Natural killer cell (primary cell): ENCODE data around the gene KIAA0232. TPM values are rescaled to one million over a fixed set of nuclear protein-coding genes. Genes with fewer than 3 reads are reported as not detected.
A peak's percentile ranks its signal among the peaks of the same experiment; 100 is the strongest.

Experiments used
- ATAC-seq, 3 donors: fragments of 150-1000 bp in 2 of 3; fragments of 200-7000 bp in 1 of 3; cut with Tn5 transposase; 1 replicate in 1 of 3; 2 replicates in 2 of 3; pipeline ENCODE4 v1.10.0; 2021; ENCODE audit warnings: mild to moderate bottlenecking in 2 of 3, moderate library complexity in 2 of 3
- DNase-seq, 2 donors: peaks; one replicate each; pipeline versions ENCODE4 v3.0.0 to v3.0.0-alpha.2; 2013 to 2021; ENCODE audit warnings: mixed read lengths in 1 of 2
- H3K27ac ChIP-seq: one replicate; pipeline ENCODE4 v1.5.1; 2013; ENCODE audit warnings: mild to moderate bottlenecking, low read length
- H3K27me3 ChIP-seq: one replicate; pipeline ENCODE4 v1.6.1; 2013; ENCODE audit warnings: low read length; ENCODE audit not compliant: control insufficient read depth, insufficient read depth
- H3K36me3 ChIP-seq: one replicate; pipeline ENCODE4 v1.6.1; 2013; ENCODE audit warnings: low read length; ENCODE audit not compliant: control insufficient read depth, insufficient read depth
- H3K4me1 ChIP-seq: one replicate; pipeline ENCODE4 v1.6.1; 2013; ENCODE audit warnings: low read length; ENCODE audit not compliant: control insufficient read depth, insufficient read depth
- H3K4me3 ChIP-seq: one replicate; pipeline ENCODE4 v1.5.1; 2013; ENCODE audit warnings: low read length
- H3K9me3 ChIP-seq: one replicate; pipeline ENCODE4 v1.6.1; 2013; ENCODE audit warnings: low read length; ENCODE audit not compliant: control insufficient read depth, insufficient read depth
- H3K27ac Mint-ChIP-seq, 2 donors: one replicate each; pipeline ENCODE4 v1.8.0; 2022; ENCODE audit warnings: mild to moderate bottlenecking in 2 of 2, mixed read lengths in 2 of 2, moderate library complexity in 1 of 2
- H3K27me3 Mint-ChIP-seq, 2 donors: one replicate each; pipeline ENCODE4 v1.8.0; 2022; ENCODE audit warnings: low read depth in 2 of 2, mixed read lengths in 2 of 2
- H3K36me3 Mint-ChIP-seq: one replicate; pipeline ENCODE4 v1.8.0; 2022; ENCODE audit warnings: mixed read lengths
- H3K4me1 Mint-ChIP-seq, 2 donors: one replicate each; pipeline ENCODE4 v1.8.0; 2022; ENCODE audit warnings: mixed read lengths in 2 of 2
- H3K4me3 Mint-ChIP-seq: one replicate; pipeline ENCODE4 v1.8.0; 2022; ENCODE audit warnings: mild to moderate bottlenecking, moderate library complexity, mixed read lengths
- H3K9me3 Mint-ChIP-seq, 2 donors: one replicate each; pipeline ENCODE4 v1.8.0; 2022; ENCODE audit warnings: mixed read lengths in 2 of 2
- CTCF ChIP-seq: fragments of 200-600 bp; IDR thresholded peaks from one replicate; pipeline ENCODE4 v1.8.0; 2022; ENCODE audit warnings: antibody characterized with exemption
- WGBS: methylation state at CpG from one replicate; pipeline ENCODE4 v1.1.7; 2013; ENCODE audit warnings: missing lambda C conversion rate; ENCODE audit not compliant: insufficient coverage; 5-methylcytosine and 5-hydroxymethylcytosine counted together
- intact Hi-C: fragments of 100-400 bp; cut with micrococcal nuclease; formaldehyde crosslinking; loops from one replicate; pipeline ENCODE4 v1.14.2; 2022
- total RNA-seq, 4 donors: library from RNA; stranded (reverse); fragments of 120-200 nt in 1 of 4; gene quantifications; one replicate each; pipeline versions ENCODE4 v1.2.3 to v1.2.4, GENCODE V29; 2013 to 2022

Gene KIAA0232
- total RNA-seq, 3 donors from 2014 or later (not counting 1 experiment from before 2014, with no cell fraction given), result 24.7 to 30.3 (median 28.6) TPM

- no peaks in the 10 kb centered on the region for H3K27me3 ChIP-seq
- no peaks in the 10 kb centered on the region for H3K9me3 ChIP-seq
- no peaks in the 10 kb centered on the region for H3K4me1 ChIP-seq
- DNase-seq, result no peak
- TF ChIP-seq CTCF, result no peak
- intact Hi-C loops, result loop anchor here (2.0 kb wide), 1 partner anchor 16 kb away; no protein-coding TSS in a partner anchor
- no peak overlapping the region for H3K27ac Mint-ChIP-seq
- H3K36me3 ChIP-seq, result no peaks in the 10 kb centered on the region
- H3K4me1 Mint-ChIP-seq, result peaks cover 40 to 72% of the 10 kb centered on the region in 2 donors
- no peaks in the 10 kb centered on the region for H3K9me3 Mint-ChIP-seq
- no peak overlapping the region for H3K4me3 Mint-ChIP-seq
- H3K4me3 ChIP-seq, result no peak overlapping the region
- no peaks in the 10 kb centered on the region for H3K27me3 Mint-ChIP-seq
- no peaks in the 10 kb centered on the region for H3K36me3 Mint-ChIP-seq
- ATAC-seq, result no peak
- no peak overlapping the region for H3K27ac ChIP-seq
These were observed 30.2 kb downstream of the KIAA0232 start for GRCh38 chr4:6812766-6813165.

GRCh38 chr4:6813725-6814124 lies 31.2 kb downstream of the KIAA0232 start:
- Histone ChIP-seq H3K36me3 (no peaks in the 10 kb centered on the region), H3K4me3 (no peak overlapping the region), H3K27me3 (no peaks in the 10 kb centered on the region), H3K27ac (no peak overlapping the region), H3K4me1 (no peaks in the 10 kb centered on the region), H3K9me3 (no peaks in the 10 kb centered on the region)
- H3K27me3 Mint-ChIP-seq, result no peaks in the 10 kb centered on the region
- no peak for TF ChIP-seq CTCF
- H3K4me3 Mint-ChIP-seq, result no peak overlapping the region
- DNase-seq, result no peak
- no peak overlapping the region for H3K27ac Mint-ChIP-seq
- no peaks in the 10 kb centered on the region for H3K9me3 Mint-ChIP-seq
- intact Hi-C loops, result loop anchor here (2.0 kb wide), 1 partner anchor 17 kb away; no protein-coding TSS in a partner anchor
- no peak for ATAC-seq
- peaks cover 32 to 72% of the 10 kb centered on the region in 2 donors for H3K4me1 Mint-ChIP-seq
- WGBS, result 92% methylated on average over 3 of the region's 3 CpGs
- H3K36me3 Mint-ChIP-seq, result peaks cover 2% of the 10 kb centered on the region

- Mint-ChIP-seq H3K36me3 (peaks cover 13% of the 10 kb centered on the region), H3K27ac (peak overlapping the region; percentile 4 to 79), H3K27me3 (no peaks in the 10 kb centered on the region), H3K9me3 (peaks cover 0 to 3% of the 10 kb centered on the region in 2 donors), H3K4me3 (no peak overlapping the region), H3K4me1 (peaks cover 43 to 70% of the 10 kb centered on the region in 2 donors)
- no peaks in the 10 kb centered on the region for H3K36me3 ChIP-seq
- no peaks in the 10 kb centered on the region for H3K4me1 ChIP-seq
- no peak overlapping the region for H3K27ac ChIP-seq
- WGBS, result 97% methylated on average over 5 of the region's 9 CpGs
- ATAC-seq (no peak), DNase-seq (no peak)
- peaks cover 3% of the 10 kb centered on the region for H3K9me3 ChIP-seq
- TF ChIP-seq CTCF, result no peak
- intact Hi-C loops, result no loop called here
- no peak overlapping the region for H3K4me3 ChIP-seq
- no peaks in the 10 kb centered on the region for H3K27me3 ChIP-seq
These were observed 32.7 kb downstream of the KIAA0232 start for GRCh38 chr4:6815029-6815836.
